Prostate gland (tissue), 2 donors: ENCODE measurements around the gene ATF6.

ENCODE experiments used
- POLR2A ChIP-seq: fragments of 450-650 bp; IDR thresholded peaks from one replicate; pipeline ENCODE4 v1.6.1; 2016; ENCODE audit warnings: antibody characterized with exemption, mild to moderate bottlenecking
- POLR2AphosphoS5 ChIP-seq: sonication (generic); formaldehyde crosslinking; IDR thresholded peaks from one replicate; pipeline ENCODE4 v1.6.1; 2017; ENCODE audit warnings: antibody characterized with exemption
- TF ChIP-seq, protein P1 (sequence below), 4 experiments: fragments of 200-600 bp in 2 of 4; fragments of 450-650 bp in 2 of 4; sonication (generic) in 2 of 4; IDR thresholded peaks; 1 replicate in 3 of 4; 2 replicates in 1 of 4; pipeline ENCODE4 v1.5.1; 2016 to 2019; ENCODE audit warnings: antibody characterized with exemption in 4 of 4, mild to moderate bottlenecking in 2 of 4, moderate library complexity in 2 of 4

- TF ChIP-seq, protein P1, sequence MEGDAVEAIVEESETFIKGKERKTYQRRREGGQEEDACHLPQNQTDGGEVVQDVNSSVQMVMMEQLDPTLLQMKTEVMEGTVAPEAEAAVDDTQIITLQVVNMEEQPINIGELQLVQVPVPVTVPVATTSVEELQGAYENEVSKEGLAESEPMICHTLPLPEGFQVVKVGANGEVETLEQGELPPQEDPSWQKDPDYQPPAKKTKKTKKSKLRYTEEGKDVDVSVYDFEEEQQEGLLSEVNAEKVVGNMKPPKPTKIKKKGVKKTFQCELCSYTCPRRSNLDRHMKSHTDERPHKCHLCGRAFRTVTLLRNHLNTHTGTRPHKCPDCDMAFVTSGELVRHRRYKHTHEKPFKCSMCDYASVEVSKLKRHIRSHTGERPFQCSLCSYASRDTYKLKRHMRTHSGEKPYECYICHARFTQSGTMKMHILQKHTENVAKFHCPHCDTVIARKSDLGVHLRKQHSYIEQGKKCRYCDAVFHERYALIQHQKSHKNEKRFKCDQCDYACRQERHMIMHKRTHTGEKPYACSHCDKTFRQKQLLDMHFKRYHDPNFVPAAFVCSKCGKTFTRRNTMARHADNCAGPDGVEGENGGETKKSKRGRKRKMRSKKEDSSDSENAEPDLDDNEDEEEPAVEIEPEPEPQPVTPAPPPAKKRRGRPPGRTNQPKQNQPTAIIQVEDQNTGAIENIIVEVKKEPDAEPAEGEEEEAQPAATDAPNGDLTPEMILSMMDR (IDR thresholded peaks at IDR 0.05) = no peak
- TF ChIP-seq POLR2A (no peak), POLR2AphosphoS5 (no peak)
Measured at GRCh38 chr1:161978011-161978790, 212.1 kb downstream of the ATF6 start.
